ENCODE data around the gene SANBR.

SANBR gene

GRCh38 chr2:61045999-61046398 lies 19.7 kb upstream of the SANBR start:
- H3K27ac ChIP-seq: no peak overlapping the region
- TF ChIP-seq, protein P1, sequence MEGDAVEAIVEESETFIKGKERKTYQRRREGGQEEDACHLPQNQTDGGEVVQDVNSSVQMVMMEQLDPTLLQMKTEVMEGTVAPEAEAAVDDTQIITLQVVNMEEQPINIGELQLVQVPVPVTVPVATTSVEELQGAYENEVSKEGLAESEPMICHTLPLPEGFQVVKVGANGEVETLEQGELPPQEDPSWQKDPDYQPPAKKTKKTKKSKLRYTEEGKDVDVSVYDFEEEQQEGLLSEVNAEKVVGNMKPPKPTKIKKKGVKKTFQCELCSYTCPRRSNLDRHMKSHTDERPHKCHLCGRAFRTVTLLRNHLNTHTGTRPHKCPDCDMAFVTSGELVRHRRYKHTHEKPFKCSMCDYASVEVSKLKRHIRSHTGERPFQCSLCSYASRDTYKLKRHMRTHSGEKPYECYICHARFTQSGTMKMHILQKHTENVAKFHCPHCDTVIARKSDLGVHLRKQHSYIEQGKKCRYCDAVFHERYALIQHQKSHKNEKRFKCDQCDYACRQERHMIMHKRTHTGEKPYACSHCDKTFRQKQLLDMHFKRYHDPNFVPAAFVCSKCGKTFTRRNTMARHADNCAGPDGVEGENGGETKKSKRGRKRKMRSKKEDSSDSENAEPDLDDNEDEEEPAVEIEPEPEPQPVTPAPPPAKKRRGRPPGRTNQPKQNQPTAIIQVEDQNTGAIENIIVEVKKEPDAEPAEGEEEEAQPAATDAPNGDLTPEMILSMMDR (conservative IDR thresholded peaks at IDR 0.05): no peak
- TF ChIP-seq ZFX (IDR thresholded peaks at IDR 0.05): no peak

GRCh38 chr2:61055557-61055956 lies 10.1 kb upstream of the SANBR start:
- no peak for TF ChIP-seq ZFX (IDR thresholded peaks at IDR 0.05)
- TF ChIP-seq, protein P1 (conservative IDR thresholded peaks at IDR 0.05): no peak
- H3K27ac ChIP-seq: no peak overlapping the region

GRCh38 chr2:61057562-61057961 lies 8.1 kb upstream of the SANBR start:
- no peak overlapping the region for H3K27ac ChIP-seq
- TF ChIP-seq, protein P1 (conservative IDR thresholded peaks at IDR 0.05): no peak
- TF ChIP-seq ZFX (IDR thresholded peaks at IDR 0.05): no peak

- H3K27ac ChIP-seq: no peak overlapping the region
- no peak for TF ChIP-seq ZFX (IDR thresholded peaks at IDR 0.05)
- TF ChIP-seq, protein P1 (conservative IDR thresholded peaks at IDR 0.05): no peak
Measured at GRCh38 chr2:61059382-61059781, 6.3 kb upstream of the SANBR start.

GRCh38 chr2:61074100-61074499 lies 8.4 kb downstream of the SANBR start:
- no peak overlapping the region for H3K27ac ChIP-seq
- TF ChIP-seq, protein P1 (conservative IDR thresholded peaks at IDR 0.05): no peak
- TF ChIP-seq ZFX (IDR thresholded peaks at IDR 0.05): no peak

GRCh38 chr2:61085883-61086282 lies 20.2 kb downstream of the SANBR start:
- TF ChIP-seq, protein P1 (conservative IDR thresholded peaks at IDR 0.05): no peak
- TF ChIP-seq ZFX (IDR thresholded peaks at IDR 0.05): no peak
- no peak overlapping the region for H3K27ac ChIP-seq

GRCh38 chr2:61089797-61090196 lies 24.1 kb downstream of the SANBR start:
- TF ChIP-seq, protein P1 (conservative IDR thresholded peaks at IDR 0.05): no peak
- TF ChIP-seq ZFX (IDR thresholded peaks at IDR 0.05): no peak
- no peak overlapping the region for H3K27ac ChIP-seq
